ENCODE measurements around the gene RPS19. TPM values are rescaled to one million over a fixed set of nuclear protein-coding genes. Genes with fewer than 3 reads are reported as not detected.

RPS19 gene
- polyA plus RNA-seq, 1 donor from 2014 or later: 783 TPM

DNA sequence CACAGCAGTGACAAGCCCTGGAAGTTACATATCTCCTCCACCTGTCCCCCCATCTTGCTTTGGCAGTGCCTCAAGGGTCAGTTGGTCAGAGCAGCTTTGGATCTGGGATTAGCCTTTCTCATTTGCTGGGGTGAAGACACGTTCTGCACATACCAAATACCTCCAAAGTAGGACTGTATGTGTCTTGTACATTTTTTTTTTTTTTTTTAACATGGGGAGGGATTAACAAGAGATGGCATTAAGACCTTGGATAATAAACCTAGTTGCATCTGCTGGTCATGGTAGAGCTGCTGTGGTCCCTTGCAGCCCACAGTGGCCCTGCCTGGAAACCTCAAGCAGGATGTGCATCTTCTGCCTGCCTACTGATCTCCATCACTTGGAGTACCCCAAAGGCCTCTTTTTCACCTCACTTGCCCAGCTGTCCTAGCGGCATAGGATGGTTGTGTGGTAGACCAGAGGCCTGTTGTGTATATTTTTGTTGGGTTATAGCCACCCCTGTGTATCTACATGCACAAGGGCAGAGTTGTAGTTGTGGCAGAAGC lies 2.5 kb downstream of the RPS19 start:
- TF ChIP-seq EZH2 (IDR thresholded peaks at IDR 0.05; ENCODE audit: borderline replicate concordance, insufficient read depth, low read length, poor library complexity, severe bottlenecking) (no peak), POLR2AphosphoS5 (IDR thresholded peaks at IDR 0.05) (no peak), TAF1 (IDR thresholded peaks at IDR 0.05; ENCODE audit: low read depth) (no peak), SMC3 (conservative IDR thresholded peaks at IDR 0.05; ENCODE audit: poor library complexity) (no peak), MXI1 (conservative IDR thresholded peaks at IDR 0.05; ENCODE audit: poor library complexity, severe bottlenecking) (no peak), RAD21 (conservative IDR thresholded peaks at IDR 0.05) (no peak), EP300 (conservative IDR thresholded peaks at IDR 0.05; ENCODE audit: poor library complexity, severe bottlenecking) (no peak)
- TF ChIP-seq, protein P1, sequence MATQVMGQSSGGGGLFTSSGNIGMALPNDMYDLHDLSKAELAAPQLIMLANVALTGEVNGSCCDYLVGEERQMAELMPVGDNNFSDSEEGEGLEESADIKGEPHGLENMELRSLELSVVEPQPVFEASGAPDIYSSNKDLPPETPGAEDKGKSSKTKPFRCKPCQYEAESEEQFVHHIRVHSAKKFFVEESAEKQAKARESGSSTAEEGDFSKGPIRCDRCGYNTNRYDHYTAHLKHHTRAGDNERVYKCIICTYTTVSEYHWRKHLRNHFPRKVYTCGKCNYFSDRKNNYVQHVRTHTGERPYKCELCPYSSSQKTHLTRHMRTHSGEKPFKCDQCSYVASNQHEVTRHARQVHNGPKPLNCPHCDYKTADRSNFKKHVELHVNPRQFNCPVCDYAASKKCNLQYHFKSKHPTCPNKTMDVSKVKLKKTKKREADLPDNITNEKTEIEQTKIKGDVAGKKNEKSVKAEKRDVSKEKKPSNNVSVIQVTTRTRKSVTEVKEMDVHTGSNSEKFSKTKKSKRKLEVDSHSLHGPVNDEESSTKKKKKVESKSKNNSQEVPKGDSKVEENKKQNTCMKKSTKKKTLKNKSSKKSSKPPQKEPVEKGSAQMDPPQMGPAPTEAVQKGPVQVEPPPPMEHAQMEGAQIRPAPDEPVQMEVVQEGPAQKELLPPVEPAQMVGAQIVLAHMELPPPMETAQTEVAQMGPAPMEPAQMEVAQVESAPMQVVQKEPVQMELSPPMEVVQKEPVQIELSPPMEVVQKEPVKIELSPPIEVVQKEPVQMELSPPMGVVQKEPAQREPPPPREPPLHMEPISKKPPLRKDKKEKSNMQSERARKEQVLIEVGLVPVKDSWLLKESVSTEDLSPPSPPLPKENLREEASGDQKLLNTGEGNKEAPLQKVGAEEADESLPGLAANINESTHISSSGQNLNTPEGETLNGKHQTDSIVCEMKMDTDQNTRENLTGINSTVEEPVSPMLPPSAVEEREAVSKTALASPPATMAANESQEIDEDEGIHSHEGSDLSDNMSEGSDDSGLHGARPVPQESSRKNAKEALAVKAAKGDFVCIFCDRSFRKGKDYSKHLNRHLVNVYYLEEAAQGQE (IDR thresholded peaks at IDR 0.05; ENCODE audit: borderline replicate concordance): no peak
- TF ChIP-seq, protein P2, sequence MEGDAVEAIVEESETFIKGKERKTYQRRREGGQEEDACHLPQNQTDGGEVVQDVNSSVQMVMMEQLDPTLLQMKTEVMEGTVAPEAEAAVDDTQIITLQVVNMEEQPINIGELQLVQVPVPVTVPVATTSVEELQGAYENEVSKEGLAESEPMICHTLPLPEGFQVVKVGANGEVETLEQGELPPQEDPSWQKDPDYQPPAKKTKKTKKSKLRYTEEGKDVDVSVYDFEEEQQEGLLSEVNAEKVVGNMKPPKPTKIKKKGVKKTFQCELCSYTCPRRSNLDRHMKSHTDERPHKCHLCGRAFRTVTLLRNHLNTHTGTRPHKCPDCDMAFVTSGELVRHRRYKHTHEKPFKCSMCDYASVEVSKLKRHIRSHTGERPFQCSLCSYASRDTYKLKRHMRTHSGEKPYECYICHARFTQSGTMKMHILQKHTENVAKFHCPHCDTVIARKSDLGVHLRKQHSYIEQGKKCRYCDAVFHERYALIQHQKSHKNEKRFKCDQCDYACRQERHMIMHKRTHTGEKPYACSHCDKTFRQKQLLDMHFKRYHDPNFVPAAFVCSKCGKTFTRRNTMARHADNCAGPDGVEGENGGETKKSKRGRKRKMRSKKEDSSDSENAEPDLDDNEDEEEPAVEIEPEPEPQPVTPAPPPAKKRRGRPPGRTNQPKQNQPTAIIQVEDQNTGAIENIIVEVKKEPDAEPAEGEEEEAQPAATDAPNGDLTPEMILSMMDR (IDR thresholded peaks at IDR 0.05; ENCODE audit: poor library complexity, severe bottlenecking): no peak
- H3K36me3 ChIP-seq (ENCODE audit: insufficient read depth, low read length): peaks cover 4% of the 10 kb centered on the region

DNA sequence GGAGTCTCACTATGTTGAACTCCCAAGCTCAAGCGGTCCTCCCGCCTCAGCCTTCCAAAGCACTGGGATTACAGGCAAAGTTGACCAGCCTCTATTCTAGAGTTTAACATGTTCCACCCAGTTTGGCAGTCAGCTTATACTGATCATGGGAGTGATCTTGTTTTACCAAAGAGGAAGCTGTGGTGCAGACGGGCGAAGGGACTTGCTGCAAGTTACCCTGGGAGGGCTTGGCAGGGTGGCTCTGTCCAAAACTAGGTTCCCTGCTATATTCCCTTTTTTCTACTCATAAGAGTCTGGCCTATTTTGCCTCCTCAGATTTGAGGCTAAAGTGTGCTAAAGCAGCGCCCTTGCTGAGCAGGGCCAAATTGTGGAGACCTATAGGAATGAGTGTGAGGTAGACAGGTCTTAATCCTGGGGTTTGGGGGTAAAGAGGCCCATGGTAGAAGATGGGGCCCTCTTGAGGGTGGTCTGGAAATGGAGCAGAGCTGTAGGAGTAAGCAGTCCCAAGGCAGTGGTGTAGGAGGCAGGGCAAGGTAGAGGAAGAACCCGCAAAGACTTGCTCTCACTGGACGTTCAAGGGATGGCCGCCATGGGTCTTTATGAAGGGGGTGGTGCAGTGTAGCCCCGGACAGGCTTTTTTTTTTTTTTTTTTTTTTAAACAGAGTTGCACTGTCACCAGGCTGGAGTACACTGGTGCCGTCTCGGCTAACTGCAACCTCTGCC lies 3.3 kb downstream of the RPS19 start:
- H4K20me1 ChIP-seq (ENCODE audit: insufficient read depth): no peaks in the 10 kb centered on the region
- no peak overlapping the region for H3K9ac ChIP-seq (ENCODE audit: low read length)
- H3K36me3 ChIP-seq (ENCODE audit: insufficient read depth, low read length): peaks cover 4% of the 10 kb centered on the region

More for the DNA sequence above, 2.5 kb downstream of the RPS19 start:
- no peak overlapping the region for H3K4me3 ChIP-seq (ENCODE audit: low read length)
- H3F3A ChIP-seq (ENCODE audit: insufficient read depth, low read length, poor library complexity, severe bottlenecking): peaks cover 2% of the 10 kb centered on the region
- H2AFZ ChIP-seq (ENCODE audit: low read depth, low read length): no peak overlapping the region
- no peaks in the 10 kb centered on the region for H4K20me1 ChIP-seq (ENCODE audit: insufficient read depth)
- H3K9me2 ChIP-seq (ENCODE audit: insufficient read depth, low read length): no peaks in the 10 kb centered on the region
- H3K27ac ChIP-seq (ENCODE audit: low read length): no peak overlapping the region
- H3K79me2 ChIP-seq (replicated peaks; ENCODE audit: insufficient read depth, low read length): peaks cover 32% of the 10 kb centered on the region
- H3K4me2 ChIP-seq (ENCODE audit: low read length): no peak overlapping the region
- H3K9ac ChIP-seq (ENCODE audit: low read length): no peak overlapping the region
- no peaks in the 10 kb centered on the region for H3K9me3 ChIP-seq (ENCODE audit: low read length)
- no peaks in the 10 kb centered on the region for H3K27me3 ChIP-seq (ENCODE audit: insufficient read depth, low read depth, low read length)

More for the DNA sequence above, 3.3 kb downstream of the RPS19 start:
- Histone ChIP-seq H3K79me2 (replicated peaks; ENCODE audit: insufficient read depth, low read length) (peaks cover 32% of the 10 kb centered on the region), H3K4me3 (ENCODE audit: low read length) (no peak overlapping the region), H3K27ac (ENCODE audit: low read length) (no peak overlapping the region), H3K9me3 (ENCODE audit: low read length) (no peaks in the 10 kb centered on the region), H3K9me2 (ENCODE audit: insufficient read depth, low read length) (no peaks in the 10 kb centered on the region), H2AFZ (ENCODE audit: low read depth, low read length) (no peak overlapping the region), H3K4me2 (ENCODE audit: low read length) (no peak overlapping the region), H3F3A (ENCODE audit: insufficient read depth, low read length, poor library complexity, severe bottlenecking) (peaks cover 2% of the 10 kb centered on the region), H3K27me3 (ENCODE audit: insufficient read depth, low read depth, low read length) (no peaks in the 10 kb centered on the region)
- TF ChIP-seq, protein P2 (IDR thresholded peaks at IDR 0.05; ENCODE audit: poor library complexity, severe bottlenecking): no peak
- no peak for TF ChIP-seq POLR2AphosphoS5 (IDR thresholded peaks at IDR 0.05)
- TF ChIP-seq MXI1 (conservative IDR thresholded peaks at IDR 0.05; ENCODE audit: poor library complexity, severe bottlenecking): no peak
- TF ChIP-seq, protein P1 (IDR thresholded peaks at IDR 0.05; ENCODE audit: borderline replicate concordance): no peak
- TF ChIP-seq EP300 (conservative IDR thresholded peaks at IDR 0.05; ENCODE audit: poor library complexity, severe bottlenecking): no peak
- TF ChIP-seq TAF1 (IDR thresholded peaks at IDR 0.05; ENCODE audit: low read depth): no peak
- TF ChIP-seq EZH2 (IDR thresholded peaks at IDR 0.05; ENCODE audit: borderline replicate concordance, insufficient read depth, low read length, poor library complexity, severe bottlenecking): no peak
- TF ChIP-seq RAD21 (conservative IDR thresholded peaks at IDR 0.05): no peak
- TF ChIP-seq SMC3 (conservative IDR thresholded peaks at IDR 0.05; ENCODE audit: poor library complexity): no peak
